Measurements from ENCODE around the gene DCAF6.
"Not testable (repeated sequence)": the region's sequence is repeated elsewhere in the genome, so short reads cannot be mapped to it uniquely, and the experiment has no call there.

The DCAF6 gene

DNA sequence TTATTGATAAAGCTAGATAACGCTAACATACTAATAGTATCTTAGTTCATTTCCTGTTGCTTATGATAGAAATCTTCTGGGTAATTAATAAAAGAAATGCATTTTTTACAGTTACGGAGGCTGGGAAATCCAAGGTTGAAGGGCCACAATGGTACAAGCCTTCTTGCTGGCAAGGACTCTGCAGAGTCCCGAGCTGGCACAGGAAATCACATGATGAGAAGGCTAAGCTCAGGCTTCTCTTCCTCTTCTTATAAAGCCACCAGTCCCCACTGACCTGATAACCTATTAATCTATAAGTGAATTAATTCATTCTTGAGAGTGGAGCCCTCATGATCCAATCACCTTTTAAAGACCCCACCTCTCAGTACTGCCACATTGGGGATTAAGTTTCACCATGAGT is 117.6 kb downstream of the DCAF6 start:
- no peak for TF ChIP-seq CTCF (conservative IDR thresholded peaks at IDR 0.05; ENCODE audit: control insufficient read depth, insufficient read depth, low read depth, low read length)
- H3K4me3 ChIP-seq (ENCODE audit: control insufficient read depth, low read depth, low read length): no peak overlapping the region
- no peak for DNase-seq (ENCODE audit: low read depth)

DNA sequence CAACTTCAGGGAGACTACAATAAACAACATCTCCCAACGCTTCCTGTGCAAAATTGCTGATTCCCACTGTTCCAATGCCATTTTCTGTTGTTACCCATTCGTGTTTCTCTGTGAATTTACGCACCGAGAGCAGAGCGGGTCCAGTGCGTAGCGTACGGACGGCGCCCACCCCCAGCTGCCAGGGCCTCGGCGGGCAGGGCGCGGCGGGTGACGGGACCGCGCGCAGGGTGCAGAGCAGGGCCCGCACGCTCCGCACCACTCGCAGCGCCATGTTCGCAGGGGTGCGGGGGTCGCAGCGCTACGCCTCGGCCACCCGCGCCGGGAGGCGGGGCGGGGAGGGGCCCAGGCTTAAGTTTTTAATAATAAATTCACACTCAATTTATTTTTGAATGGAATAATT is 119.7 kb downstream of the DCAF6 start:
- H3K4me3 ChIP-seq (ENCODE audit: control insufficient read depth, low read depth, low read length); DNase-seq (ENCODE audit: low read depth): not testable (repeated sequence)

DNA sequence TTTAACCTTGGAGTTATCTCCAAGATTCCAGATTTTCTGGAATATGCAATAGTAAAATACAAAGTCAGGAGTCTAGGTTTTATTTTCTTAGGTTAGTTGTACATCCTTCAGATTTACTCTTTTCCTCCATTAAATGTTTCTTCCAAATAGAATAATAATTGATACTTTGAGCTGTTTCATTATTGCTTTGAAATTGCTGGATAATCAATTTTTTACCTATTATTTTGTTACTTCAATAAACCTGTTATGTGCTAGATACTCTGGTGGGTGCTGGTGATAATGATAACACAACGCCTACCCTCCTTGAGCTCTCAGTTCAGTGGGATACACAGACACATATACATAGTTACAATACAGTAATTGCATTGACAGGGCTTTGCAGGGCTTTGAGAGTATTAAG is 120.9 kb downstream of the DCAF6 start:
- no peak overlapping the region for H3K4me3 ChIP-seq (ENCODE audit: control insufficient read depth, low read depth, low read length)
- no peak for DNase-seq (ENCODE audit: low read depth)
- TF ChIP-seq CTCF (conservative IDR thresholded peaks at IDR 0.05; ENCODE audit: control insufficient read depth, insufficient read depth, low read depth, low read length): no peak

- TF ChIP-seq CTCF (conservative IDR thresholded peaks at IDR 0.05; ENCODE audit: control insufficient read depth, insufficient read depth, low read depth, low read length): no peak
- no peak overlapping the region for H3K4me3 ChIP-seq (ENCODE audit: control insufficient read depth, low read depth, low read length)
- DNase-seq (ENCODE audit: low read depth): peak; percentile 17
Measured at GRCh38 chr1:168057921-168058320, 121.4 kb downstream of the DCAF6 start.

DNA sequence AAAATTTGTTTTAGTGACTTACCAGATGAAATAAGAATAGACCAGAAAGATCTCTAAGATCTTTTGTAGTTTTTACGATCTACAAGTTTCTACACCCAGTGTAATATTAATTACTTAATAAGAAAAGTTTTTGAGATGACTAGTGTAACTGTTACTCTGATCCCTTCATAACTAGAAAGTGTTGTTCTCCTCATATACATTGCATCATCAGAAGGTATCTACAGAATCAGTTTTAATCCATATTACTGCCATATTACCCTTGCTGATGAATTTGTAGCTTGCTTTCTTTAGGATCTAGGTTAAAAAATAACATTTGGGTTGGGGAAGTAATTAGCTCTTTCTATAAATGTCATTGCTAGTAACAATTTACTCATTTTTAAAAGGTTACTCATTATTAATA is 127.7 kb downstream of the DCAF6 start:
- no peak for TF ChIP-seq CTCF (conservative IDR thresholded peaks at IDR 0.05; ENCODE audit: control insufficient read depth, insufficient read depth, low read depth, low read length)
- no peak for DNase-seq (ENCODE audit: low read depth)
- no peak overlapping the region for H3K4me3 ChIP-seq (ENCODE audit: control insufficient read depth, low read depth, low read length)

DNA sequence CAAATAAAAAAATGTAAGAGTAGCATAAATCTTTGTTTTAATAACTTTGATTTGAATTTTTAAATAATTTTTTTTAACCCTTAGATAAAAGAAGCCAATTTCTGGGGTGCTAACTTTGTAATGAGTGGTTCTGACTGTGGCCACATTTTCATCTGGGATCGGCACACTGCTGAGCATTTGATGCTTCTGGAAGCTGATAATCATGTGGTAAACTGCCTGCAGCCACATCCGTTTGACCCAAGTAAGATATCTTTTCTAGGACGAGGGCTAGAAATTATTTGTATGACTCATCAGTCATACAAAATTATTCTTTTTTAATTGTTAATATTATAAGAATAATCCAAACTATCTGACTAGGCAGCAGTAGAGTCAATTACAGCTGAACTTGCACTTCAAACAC is 129.0 kb downstream of the DCAF6 start:
- no peak for TF ChIP-seq CTCF (conservative IDR thresholded peaks at IDR 0.05; ENCODE audit: control insufficient read depth, insufficient read depth, low read depth, low read length)
- DNase-seq (ENCODE audit: low read depth): no peak
- H3K4me3 ChIP-seq (ENCODE audit: control insufficient read depth, low read depth, low read length): no peak overlapping the region

- TF ChIP-seq CTCF (conservative IDR thresholded peaks at IDR 0.05; ENCODE audit: control insufficient read depth, insufficient read depth, low read depth, low read length): no peak
- H3K4me3 ChIP-seq (ENCODE audit: control insufficient read depth, low read depth, low read length): no peak overlapping the region
- DNase-seq (ENCODE audit: low read depth): no peak
Measured at GRCh38 chr1:168069384-168069783, 132.9 kb downstream of the DCAF6 start.
